Stimulated activated naive CD4-positive, alpha-beta T cell (primary cell): ENCODE measurements around the gene PMP22.

Source experiments
- DNase-seq, 6 experiments: peaks; one replicate each; lab custom pipeline; 2025; lab: John Stamatoyannopoulos, UW

Gene PMP22

GRCh38 chr17:15274017-15274416 is 8.9 kb upstream of the PMP22 start:
- DNase-seq: no peak

GRCh38 chr17:15273141-15273793 is 8.1 kb upstream of the PMP22 start:
- DNase-seq: no peak

GRCh38 chr17:15271741-15272140 is 6.6 kb upstream of the PMP22 start:
- no peak for DNase-seq

- no peak for DNase-seq
These were observed 5.7 kb upstream of the PMP22 start for GRCh38 chr17:15270628-15271381.

DNA sequence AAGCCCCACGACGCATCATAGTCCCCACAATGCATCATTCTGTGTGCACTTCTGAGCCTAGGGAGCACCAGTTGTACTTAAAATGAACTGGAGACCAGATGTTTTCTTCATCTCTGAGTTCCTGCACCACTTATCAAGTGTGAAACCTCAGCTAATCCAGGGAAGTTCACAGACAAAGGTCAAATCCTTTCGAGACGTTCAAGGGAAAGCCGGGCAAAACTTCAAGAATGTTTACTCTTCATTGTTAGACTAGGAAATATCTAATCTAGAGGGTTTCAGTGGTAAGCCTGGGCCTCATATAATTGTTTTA is 4.6 kb upstream of the PMP22 start:
- no peak for DNase-seq

DNA sequence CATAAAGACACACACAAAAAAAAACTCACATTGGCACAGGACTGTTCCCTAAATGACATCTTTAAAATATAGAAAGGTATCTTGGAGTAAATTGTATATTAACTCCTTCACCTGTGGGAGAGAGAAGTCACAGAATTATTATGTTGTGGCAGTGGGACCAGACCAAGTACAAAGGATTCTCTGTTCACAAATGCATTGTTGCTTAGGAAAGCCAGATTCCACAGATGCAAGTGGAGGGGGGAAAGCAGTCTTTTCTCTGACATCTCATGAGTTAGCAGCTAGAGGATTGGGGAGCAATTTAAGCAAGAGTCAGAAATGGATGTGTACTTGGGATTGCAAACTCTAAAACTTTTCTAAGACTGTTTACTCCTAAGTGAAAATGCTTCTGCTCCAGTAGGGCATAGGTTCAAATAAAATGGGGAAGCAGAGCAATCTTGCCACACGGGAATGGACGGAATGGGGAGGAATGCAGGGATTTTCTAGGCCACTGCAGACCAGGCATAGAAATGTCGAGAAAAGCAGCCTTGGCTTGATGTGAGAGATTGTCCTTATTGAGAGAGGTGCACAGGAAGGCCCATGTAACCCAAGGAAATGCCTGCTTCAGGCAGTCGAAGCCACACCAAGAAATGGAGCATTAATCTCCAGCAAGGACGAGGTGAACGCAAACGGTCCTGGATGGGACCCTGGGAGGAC is 4.1 kb upstream of the PMP22 start:
- DNase-seq: no peak

GRCh38 chr17:15268461-15268860 is 3.3 kb upstream of the PMP22 start:
- DNase-seq: no peak

DNA sequence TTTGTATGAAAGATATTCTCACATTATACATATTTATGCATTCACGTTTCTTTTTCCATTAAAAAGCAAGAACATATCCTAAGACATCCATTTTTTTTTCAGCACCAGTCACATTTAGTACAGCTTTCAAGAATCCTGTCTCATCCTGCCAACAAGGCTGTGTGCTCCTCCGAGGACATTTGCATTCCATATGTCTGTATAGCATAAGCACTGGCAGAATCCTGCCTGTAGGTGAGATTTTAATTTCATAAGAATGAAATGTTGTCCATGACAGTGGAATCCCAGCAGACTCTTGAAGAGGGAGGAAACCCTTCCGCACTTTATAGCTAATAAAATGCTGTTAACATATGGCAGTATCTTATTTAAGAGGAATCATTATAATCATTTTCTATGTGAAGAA is 2.9 kb upstream of the PMP22 start:
- no peak for DNase-seq

DNA sequence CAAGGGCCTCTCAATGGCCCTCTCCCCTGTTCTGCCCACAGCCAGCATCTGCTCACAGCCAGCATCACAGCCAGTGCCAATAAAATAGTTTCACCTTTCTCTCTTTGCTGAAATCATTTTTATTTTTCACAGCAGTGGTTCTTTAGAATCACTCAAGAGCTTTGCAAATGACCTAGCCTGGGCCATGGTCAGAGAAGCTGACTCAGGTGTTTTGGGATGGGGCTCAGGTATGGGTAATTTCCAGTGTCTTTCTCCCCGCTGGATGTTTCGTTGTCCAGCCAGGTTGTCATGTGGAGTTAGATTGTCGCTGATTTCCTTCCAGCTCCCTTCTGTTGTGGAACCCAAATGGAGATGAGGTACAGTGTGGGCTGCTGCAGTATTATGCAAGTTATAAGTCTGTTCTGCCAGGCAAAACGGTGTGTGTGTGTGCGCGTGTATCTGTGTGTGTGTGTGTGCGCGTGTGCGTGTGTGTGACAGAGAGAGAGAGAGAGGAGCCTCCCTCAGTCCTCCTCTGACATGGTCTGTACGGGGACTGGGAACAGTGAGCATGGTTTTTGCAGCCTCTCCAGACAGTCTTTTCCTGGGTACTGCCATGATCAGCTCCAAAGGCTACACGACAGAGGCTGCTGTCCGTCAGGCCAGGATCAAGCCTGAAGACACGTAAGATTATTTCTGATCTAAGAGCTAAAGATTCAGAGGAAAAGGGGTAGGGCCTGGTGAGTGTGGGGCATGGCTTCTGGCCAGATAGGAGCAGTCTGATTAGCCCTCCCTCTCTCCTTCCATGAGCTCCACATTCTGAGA is 1.4 kb upstream of the PMP22 start:
- no peak for DNase-seq

DNA sequence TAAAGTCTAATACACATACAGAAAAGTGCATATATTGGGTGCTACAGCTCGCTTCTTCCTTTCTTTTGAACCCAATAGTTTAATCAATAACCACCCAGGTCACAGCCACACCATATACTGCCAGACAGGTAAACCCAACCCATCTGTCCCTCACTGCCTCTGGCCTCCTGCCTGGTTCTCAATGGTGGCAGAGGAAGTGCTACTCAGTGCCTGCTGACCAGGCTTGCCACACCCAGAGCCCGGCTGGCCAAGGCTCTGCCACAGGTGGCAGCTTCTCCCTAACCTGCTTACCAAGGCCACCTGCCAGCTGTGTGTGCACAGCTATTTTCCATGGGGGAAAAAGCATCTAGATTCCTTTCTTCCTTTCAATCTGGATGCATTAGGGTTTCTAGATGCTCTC is 584 bp downstream of the PMP22 start:
- no peak for DNase-seq

DNA sequence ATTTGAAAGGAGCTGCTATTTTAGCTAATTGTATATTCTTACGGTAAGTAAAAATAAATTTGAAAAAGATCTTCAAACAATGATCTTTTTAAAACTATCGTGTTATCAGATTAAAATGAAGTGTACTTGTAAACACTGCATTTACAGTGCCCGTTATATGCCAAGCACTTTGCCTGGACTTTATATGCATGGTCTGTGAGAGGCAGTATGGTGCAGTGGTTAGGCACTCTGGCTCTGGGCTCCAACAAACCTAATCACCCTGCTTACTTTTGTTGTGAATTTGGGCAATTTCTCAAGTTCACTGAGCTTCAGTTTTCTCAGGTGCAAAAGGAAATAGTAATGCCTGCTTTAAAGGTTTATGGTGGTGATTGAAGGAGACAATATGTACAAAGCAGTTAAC is 1.4 kb downstream of the PMP22 start:
- DNase-seq: no peak

GRCh38 chr17:15263206-15263579 is 1.9 kb downstream of the PMP22 start:
- DNase-seq: no peak

DNA sequence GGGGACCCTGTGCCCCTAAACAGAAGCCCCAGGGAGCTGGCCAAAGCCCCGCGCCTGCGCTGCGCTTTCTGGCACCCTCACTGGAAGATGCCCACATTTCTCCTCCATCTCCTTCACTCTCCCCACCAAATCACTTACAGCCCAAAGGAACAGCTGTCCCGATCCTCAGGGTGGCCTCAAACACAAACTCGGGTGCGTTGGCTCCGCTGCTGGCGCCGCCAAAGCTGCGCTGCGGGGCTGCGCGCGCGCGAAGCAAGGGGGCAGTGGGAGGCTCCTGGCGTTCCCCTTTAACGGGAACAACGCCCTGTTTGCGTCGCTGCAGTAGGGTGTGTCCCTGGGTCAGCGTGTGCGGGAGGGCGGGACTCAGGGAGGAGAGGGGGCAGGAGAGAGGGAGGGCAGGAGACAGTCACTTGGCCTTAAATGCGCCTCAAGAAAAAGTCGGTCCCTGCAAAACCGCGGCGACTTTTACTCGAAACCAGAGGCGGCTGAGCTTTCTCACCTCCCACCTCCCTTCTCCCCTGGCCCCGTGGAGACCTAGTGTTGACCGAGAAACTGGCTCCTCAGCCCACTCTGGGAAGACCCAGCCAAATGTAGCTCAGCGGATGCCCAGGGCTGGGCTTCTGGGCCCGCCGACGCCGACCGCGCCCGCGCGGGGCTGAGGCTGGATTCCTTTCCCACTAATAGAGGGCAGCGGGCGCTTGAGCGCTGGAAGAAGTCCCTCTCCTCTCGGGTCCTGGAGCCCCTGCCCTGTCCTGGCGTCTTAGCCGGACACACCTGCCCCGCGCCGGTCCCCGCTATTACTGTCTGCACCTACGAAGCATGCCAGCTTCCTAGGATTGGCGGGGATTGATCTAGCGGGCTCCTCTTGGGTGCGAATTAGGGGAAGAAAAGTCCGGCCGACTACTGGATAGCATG is 2.6 kb downstream of the PMP22 start:
- DNase-seq: no peak

GRCh38 chr17:15261802-15262290 is 3.3 kb downstream of the PMP22 start:
- no peak for DNase-seq

GRCh38 chr17:15261258-15261801 is 3.8 kb downstream of the PMP22 start:
- DNase-seq: no peak

DNA sequence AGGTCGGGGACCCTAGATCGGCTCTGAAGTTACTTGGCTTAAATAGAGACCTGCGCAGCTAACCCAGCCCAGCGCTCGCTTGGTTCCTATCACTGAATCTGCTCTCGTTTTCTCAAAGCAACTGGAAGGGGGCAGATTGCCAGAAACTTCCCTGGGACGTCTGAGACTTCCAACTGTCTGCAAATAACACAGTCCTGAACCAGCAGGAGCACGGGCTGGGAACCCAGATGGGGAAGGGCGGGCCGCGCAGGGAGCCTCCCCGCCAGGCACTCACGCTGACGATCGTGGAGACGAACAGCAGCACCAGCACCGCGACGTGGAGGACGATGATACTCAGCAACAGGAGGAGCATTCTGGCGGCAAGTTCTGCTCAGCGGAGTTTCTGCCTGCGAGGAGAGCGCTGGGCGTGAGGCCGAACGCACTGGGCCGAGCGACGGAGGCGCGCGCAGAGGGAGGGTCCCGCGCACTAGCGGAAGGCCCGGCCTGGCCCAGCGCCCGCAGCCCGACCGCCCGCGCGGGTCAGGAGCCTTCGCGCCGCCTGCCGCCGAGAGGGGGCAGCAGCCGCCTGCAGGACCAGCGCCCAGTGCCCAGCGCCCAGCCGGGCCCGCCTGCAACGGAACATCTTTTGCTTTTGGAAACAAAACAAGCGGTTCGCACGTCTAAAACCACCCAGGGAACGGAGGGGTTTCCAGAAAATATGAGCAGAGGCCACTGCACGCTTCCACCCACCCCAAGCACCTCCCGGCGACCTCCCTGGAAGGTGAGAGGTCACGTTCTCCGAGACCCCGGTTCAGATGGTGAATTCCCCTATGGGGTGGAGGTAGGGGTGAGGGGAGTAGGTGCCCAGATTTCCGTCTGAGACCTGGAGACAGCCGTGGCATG is 4.5 kb downstream of the PMP22 start:
- DNase-seq: peak in 2 of 6 experiments; percentile 7 to 30

GRCh38 chr17:15257796-15258512 is 7.2 kb downstream of the PMP22 start:
- DNase-seq: no peak

GRCh38 chr17:15257258-15257788 is 7.8 kb downstream of the PMP22 start:
- peak in 5 of 6 experiments; percentile 8 to 62 (median 15) for DNase-seq

GRCh38 chr17:15256689-15257088 is 8.4 kb downstream of the PMP22 start:
- no peak for DNase-seq
